HEK293 (cell line): ENCODE measurements around the gene AFG1L.
"Not testable (repeated sequence)": the region's sequence is repeated elsewhere in the genome, so short reads cannot be mapped to it uniquely, and the experiment has no call there.

Experiments used
- CTCF ChIA-PET: fragments of 350-600 bp; formaldehyde crosslinking; extraction: SDS; loops from one replicate; lab custom pipeline; 2021; ENCODE audit warnings: antibody characterized with exemption; lab: Yijun Ruan, JAX
- POLR2A ChIA-PET: fragments of 300-600 bp; formaldehyde crosslinking; extraction: SDS; loops from one replicate; lab custom pipeline; 2020; ENCODE audit warnings: antibody characterized with exemption, inconsistent platforms; lab: Yijun Ruan, JAX
- H3K27ac ChIP-seq: fragments of 200-500 bp; sonication (Bioruptor generic); 2 replicates; pipeline ENCODE4 v1.5.1; 2014; ENCODE audit warnings: low read depth, low read length, control low read depth, inconsistent platforms; ENCODE audit errors: extremely low read depth
- H3K36me3 ChIP-seq, 2 experiments: fragments of 200-500 bp in 1 of 2; sonication (Bioruptor generic) in 1 of 2; 1 replicate in 1 of 2; 2 replicates in 1 of 2; pipeline ENCODE4 v1.5.1; 2014 to 2017; ENCODE audit warnings: inconsistent platforms in 2 of 2, low read length in 2 of 2; ENCODE audit not compliant: control insufficient read depth in 2 of 2, insufficient read depth in 1 of 2
- H3K4me1 ChIP-seq: fragments of 200-500 bp; sonication (Bioruptor generic); 2 replicates; pipeline ENCODE4 v1.5.1; 2014; ENCODE audit warnings: mild to moderate bottlenecking, low read length, inconsistent platforms; ENCODE audit not compliant: control insufficient read depth, insufficient read depth
- H3K4me3 ChIP-seq: 2 replicates; pipeline ENCODE4 v1.5.1; 2011; ENCODE audit warnings: low read depth, mild to moderate bottlenecking, control low read depth, low read length, moderate library complexity
- H3K9me3 ChIP-seq: fragments of 200-500 bp; sonication (Bioruptor generic); 2 replicates; pipeline ENCODE4 v1.5.1; 2014; ENCODE audit warnings: low read depth, low read length, inconsistent platforms; ENCODE audit not compliant: control insufficient read depth, insufficient read depth
- GFI1B ChIP-seq: fragments of 450-650 bp; formaldehyde crosslinking; IDR thresholded peaks from 2 replicates; pipeline ENCODE4 v1.5.1; 2016; ENCODE audit warnings: missing biosample characterization, missing genetic modification characterization
- HOXC10 ChIP-seq: sonication (generic); formaldehyde crosslinking; IDR thresholded peaks from 2 replicates; pipeline ENCODE4 v1.8.1; 2023; ENCODE audit warnings: mild to moderate bottlenecking, missing genetic modification reagents
- KLF16 ChIP-seq: fragments of 450-650 bp; formaldehyde crosslinking; IDR thresholded peaks from 2 replicates; pipeline ENCODE4 v1.5.1; 2017; ENCODE audit warnings: missing biosample characterization, missing genetic modification characterization
- KLF17 ChIP-seq: fragments of 450-650 bp; formaldehyde crosslinking; IDR thresholded peaks from 2 replicates; pipeline ENCODE4 v1.5.1; 2016; ENCODE audit warnings: missing biosample characterization, missing genetic modification characterization
- SP3 ChIP-seq: fragments of 450-650 bp; formaldehyde crosslinking; IDR thresholded peaks from 2 replicates; pipeline ENCODE4 v1.5.1; 2016; ENCODE audit warnings: missing biosample characterization, missing genetic modification characterization
- ZBTB1 ChIP-seq: fragments of 450-650 bp; formaldehyde crosslinking; IDR thresholded peaks from 2 replicates; pipeline ENCODE4 v1.5.1; 2016; ENCODE audit warnings: missing biosample characterization, missing genetic modification characterization
- ZFHX2 ChIP-seq: fragments of 450-650 bp; formaldehyde crosslinking; conservative IDR thresholded peaks from 2 replicates; pipeline ENCODE4 v1.5.1; 2016; ENCODE audit warnings: missing biosample characterization, missing genetic modification characterization
- ZNF114 ChIP-seq: fragments of 450-650 bp; formaldehyde crosslinking; IDR thresholded peaks from 2 replicates; pipeline ENCODE4 v1.5.0; 2017; ENCODE audit warnings: missing biosample characterization, missing genetic modification characterization
- ZNF174 ChIP-seq: fragments of 450-650 bp; formaldehyde crosslinking; IDR thresholded peaks from 2 replicates; pipeline ENCODE4 v1.5.0; 2017; ENCODE audit warnings: missing biosample characterization, mild to moderate bottlenecking, missing genetic modification characterization
- ZNF184 ChIP-seq: fragments of 450-650 bp; IDR thresholded peaks from 2 replicates; pipeline ENCODE4 v1.5.1; 2018; ENCODE audit warnings: missing biosample characterization, mild to moderate bottlenecking, missing genetic modification characterization
- ZNF202 ChIP-seq: fragments of 450-650 bp; formaldehyde crosslinking; IDR thresholded peaks from 2 replicates; pipeline ENCODE4 v1.5.1; 2016; ENCODE audit warnings: missing biosample characterization, missing genetic modification characterization, borderline replicate concordance
- ZNF214 ChIP-seq: fragments of 450-650 bp; formaldehyde crosslinking; IDR thresholded peaks from 2 replicates; pipeline ENCODE4 v1.5.1; 2017; ENCODE audit warnings: missing biosample characterization, mild to moderate bottlenecking, missing genetic modification characterization, borderline replicate concordance
- ZNF362 ChIP-seq: fragments of 450-650 bp; formaldehyde crosslinking; IDR thresholded peaks from 2 replicates; pipeline ENCODE4 v1.5.1; 2016; ENCODE audit warnings: missing biosample characterization, missing genetic modification characterization
- ZNF423 ChIP-seq: fragments of 450-650 bp; formaldehyde crosslinking; IDR thresholded peaks from 2 replicates; pipeline ENCODE4 v1.5.1; 2016; ENCODE audit warnings: missing biosample characterization, missing genetic modification characterization
- ZNF585B ChIP-seq: fragments of 450-650 bp; formaldehyde crosslinking; IDR thresholded peaks from 2 replicates; pipeline ENCODE4 v1.5.1; 2016; ENCODE audit warnings: missing biosample characterization, missing genetic modification characterization
- ZNF660 ChIP-seq: fragments of 450-650 bp; IDR thresholded peaks from 2 replicates; pipeline ENCODE4 v1.5.1; 2018; ENCODE audit warnings: missing biosample characterization, mild to moderate bottlenecking, missing genetic modification characterization
- ZNF76 ChIP-seq: fragments of 450-650 bp; formaldehyde crosslinking; IDR thresholded peaks from 2 replicates; pipeline ENCODE4; 2016; ENCODE audit warnings: low read depth, missing biosample characterization, missing genetic modification characterization, borderline replicate concordance
- ZSCAN30 ChIP-seq: fragments of 450-650 bp; IDR thresholded peaks from 2 replicates; pipeline ENCODE4 v1.5.1; 2018; ENCODE audit warnings: missing biosample characterization, mild to moderate bottlenecking, missing genetic modification characterization, moderate library complexity
- ZXDB ChIP-seq: fragments of 450-650 bp; formaldehyde crosslinking; IDR thresholded peaks from 2 replicates; pipeline ENCODE4 v1.5.1; 2016; ENCODE audit warnings: missing biosample characterization, missing genetic modification characterization

The AFG1L gene

DNA sequence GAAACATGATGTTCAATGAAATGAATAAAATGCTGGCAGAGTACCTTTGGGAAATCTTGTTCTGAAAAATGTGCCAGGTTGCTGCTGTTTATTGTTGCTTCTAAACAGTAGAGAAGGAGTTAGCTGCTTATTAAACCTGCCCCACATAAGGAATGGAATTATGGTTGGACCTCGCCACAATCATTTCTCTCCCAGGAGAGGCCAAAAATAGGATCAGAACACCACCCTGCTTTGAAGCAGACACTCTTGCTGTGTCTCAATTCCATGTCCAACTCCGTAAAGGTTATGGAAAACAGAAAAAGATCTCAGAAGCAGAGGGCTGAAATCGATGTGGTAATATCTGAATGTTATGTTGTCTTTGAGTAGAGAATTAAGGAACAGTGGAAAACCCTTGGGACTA lies 27.9 kb downstream of the AFG1L start (continued):
- no peak for TF ChIP-seq KLF17 (tag by site-specific recombination)
- TF ChIP-seq SP3 = no peak
- no peak for TF ChIP-seq ZNF660 (tag by site-specific recombination)
- TF ChIP-seq, all 188 proteins: peak for 0

DNA sequence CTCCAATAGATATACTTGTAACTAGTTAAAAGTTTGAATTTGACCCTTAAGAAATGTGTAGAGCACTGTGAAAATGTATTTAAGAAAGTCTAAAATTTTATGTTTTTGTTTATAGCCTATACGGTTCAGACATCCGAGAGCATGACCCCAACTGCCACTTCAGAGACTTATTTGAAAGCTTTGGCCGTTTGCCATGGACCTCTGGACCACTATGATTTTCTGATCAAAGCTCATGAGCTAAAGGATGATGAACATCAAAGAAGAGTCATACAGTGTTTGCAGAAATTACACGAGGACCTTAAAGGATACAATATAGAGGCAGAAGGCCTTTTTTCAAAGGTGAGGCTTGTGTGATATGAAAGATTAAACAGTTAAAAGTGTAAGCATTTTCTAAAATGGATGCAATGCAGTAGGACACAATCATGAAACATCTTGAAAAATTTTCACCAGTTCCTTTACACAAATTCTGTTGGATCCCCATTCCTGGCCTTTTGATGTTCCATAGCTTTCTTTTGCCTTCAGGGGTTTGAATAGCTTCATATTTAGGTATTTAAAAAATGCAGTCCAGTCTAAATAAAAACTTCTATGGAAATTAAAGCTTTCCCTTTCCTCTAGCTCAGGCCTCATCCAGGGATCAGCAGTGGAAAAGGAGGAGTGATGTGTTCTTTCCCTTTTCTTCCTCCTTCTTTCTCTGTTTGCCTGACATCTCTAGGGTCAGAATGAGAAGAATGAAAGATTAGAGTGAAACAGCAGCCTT lies 29.0 kb downstream of the AFG1L start:
- Histone ChIP-seq H3K9me3 (no peaks in the 10 kb centered on the region), H3K27ac (no peak overlapping the region), H3K4me3 (no peak overlapping the region), H3K36me3 (peaks cover 4 to 38% of the 10 kb centered on the region in 2 experiments; a peak in 2 of 3 replicates), H3K4me1 (no peaks in the 10 kb centered on the region)
- TF ChIP-seq GFI1B (tag by site-specific recombination) (no peak), ZNF214 (tag by site-specific recombination) (no peak), ZNF423 (tag by site-specific recombination) (no peak), ZNF362 (tag by site-specific recombination) (no peak), ZNF202 (tag by site-specific recombination) (no peak), ZSCAN30 (tag by site-specific recombination) (no peak), ZNF585B (no peak), ZNF184 (tag by site-specific recombination) (no peak), HOXC10 (CRISPR knock-in tag) (no peak), ZXDB (no peak), ZNF114 (no peak), ZNF76 (tag by site-specific recombination) (no peak), ZFHX2 (tag by site-specific recombination) (no peak), ZNF174 (tag by site-specific recombination) (no peak), ZBTB1 (tag by site-specific recombination) (no peak), KLF16 (tag by site-specific recombination) (no peak)
- ChIA-PET CTCF (interaction anchor here (1.0 kb wide), 1 partner anchor 169 kb away, joined by 3 read pairs; no protein-coding TSS in a partner anchor), POLR2A (no interaction called here)

GRCh38 chr6:108330221-108330785 lies 35.4 kb downstream of the AFG1L start:
- H3K27ac ChIP-seq, POLR2A ChIA-PET, H3K4me1 ChIP-seq, H3K4me3 ChIP-seq, H3K9me3 ChIP-seq: not testable (repeated sequence)
- CTCF ChIA-PET = interaction anchor here (0.6 kb wide), 1 partner anchor 169 kb away, joined by 8 read pairs; no protein-coding TSS in a partner anchor
- peaks cover 4 to 25% of the 10 kb centered on the region in 2 experiments; a peak in 2 of 3 replicates for H3K36me3 ChIP-seq
